ENCODE data around the gene DISC1. TPM values are rescaled to one million over a fixed set of nuclear protein-coding genes. Genes with fewer than 3 reads are reported as not detected.

The DISC1 gene
- total and polyA plus RNA-seq, 2 donors (not counting 1 experiment from before 2014, with no cell fraction given): 2.7 to 4.3 TPM

- Histone ChIP-seq H3K36me3 (replicated peaks in 1 of 2; ENCODE audit: control extremely low read depth in 1 of 2, control insufficient read depth in 1 of 2, extremely low read depth in 1 of 2, insufficient read depth in 2 of 2, low read length in 1 of 2) (no peaks in the 10 kb centered on the region), H3K27ac (ENCODE audit: low read length in 2 of 2) (no peak overlapping the region), H3K4me1 (ENCODE audit: control insufficient read depth in 2 of 2, insufficient read depth in 2 of 2, low read length in 2 of 2) (no peaks in the 10 kb centered on the region), H3K4me2 (replicated peaks; ENCODE audit: low read depth, low read length, poor library complexity, severe bottlenecking) (no peak overlapping the region), H3K9ac (ENCODE audit: low read length) (no peak overlapping the region), H3K9me3 (ENCODE audit: control extremely low read depth in 1 of 3, control insufficient read depth in 2 of 3, insufficient read depth in 1 of 3, low read length in 2 of 3) (no peaks in the 10 kb centered on the region), H3K79me2 (ENCODE audit: control insufficient read depth, insufficient read depth, low read length) (no peaks in the 10 kb centered on the region), H4K20me1 (ENCODE audit: control insufficient read depth, insufficient read depth, low read length, poor library complexity, severe bottlenecking) (no peaks in the 10 kb centered on the region), H3K4me3 (ENCODE audit: control extremely low read depth in 1 of 5, extremely low read depth in 1 of 5, insufficient read depth in 1 of 5, low read depth in 2 of 5, low read length in 4 of 5) (no peak overlapping the region), H3K27me3 (replicated peaks in 1 of 4; ENCODE audit: control extremely low read depth in 1 of 4, control insufficient read depth in 3 of 4, insufficient read depth in 4 of 4, low read length in 3 of 4) (no peaks in the 10 kb centered on the region), H2AFZ (ENCODE audit: insufficient read depth, low read depth, low read length, poor library complexity, severe bottlenecking) (no peak overlapping the region)
- Mint-ChIP-seq H3K27me3 (no peaks in the 10 kb centered on the region), H3K9me3 (ENCODE audit: insufficient read depth) (no peaks in the 10 kb centered on the region), H3K27ac (no peak overlapping the region), H3K4me1 (no peaks in the 10 kb centered on the region), H3K4me3 (no peak overlapping the region)
- WGBS (ENCODE audit: insufficient coverage): 80% methylated on average over 1 of the region's 2 CpGs
- no peak for ATAC-seq (ENCODE audit: low read depth)
- DNase-seq: no peak
- ChIA-PET POLR2A (no interaction called here), CTCF (no interaction called here)
- TF ChIP-seq CTCF (IDR thresholded peaks at IDR 0.05) (no peak), EZH2 (IDR thresholded peaks at IDR 0.05; ENCODE audit: borderline replicate concordance, insufficient read depth, low read depth, low read length, poor library complexity, severe bottlenecking) (no peak)
- intact Hi-C loops (cut with micrococcal nuclease): no loop called here
Measured at GRCh38 chr1:231827337-231828105, 200.9 kb downstream of the DISC1 start.

- ATAC-seq (ENCODE audit: low read depth): no peak
- no peaks in the 10 kb centered on the region for H3K36me3 ChIP-seq (replicated peaks in 1 of 2; ENCODE audit: control extremely low read depth in 1 of 2, control insufficient read depth in 1 of 2, extremely low read depth in 1 of 2, insufficient read depth in 2 of 2, low read length in 1 of 2)
- Mint-ChIP-seq H3K4me3 (no peak overlapping the region), H3K27me3 (no peaks in the 10 kb centered on the region), H3K4me1 (no peaks in the 10 kb centered on the region), H3K27ac (no peak overlapping the region), H3K9me3 (ENCODE audit: insufficient read depth) (no peaks in the 10 kb centered on the region)
- ChIA-PET POLR2A (no interaction called here), CTCF (no interaction called here)
- no peak for TF ChIP-seq EZH2 (IDR thresholded peaks at IDR 0.05; ENCODE audit: borderline replicate concordance, insufficient read depth, low read depth, low read length, poor library complexity, severe bottlenecking)
- no peak for TF ChIP-seq CTCF (IDR thresholded peaks at IDR 0.05)
- H3K9ac ChIP-seq (ENCODE audit: low read length): no peak overlapping the region
- no peaks in the 10 kb centered on the region for H3K4me1 ChIP-seq (ENCODE audit: control insufficient read depth in 2 of 2, insufficient read depth in 2 of 2, low read length in 2 of 2)
- H2AFZ ChIP-seq (ENCODE audit: insufficient read depth, low read depth, low read length, poor library complexity, severe bottlenecking): no peak overlapping the region
- DNase-seq: no peak
- no peak overlapping the region for H3K4me3 ChIP-seq (ENCODE audit: control extremely low read depth in 1 of 5, extremely low read depth in 1 of 5, insufficient read depth in 1 of 5, low read depth in 2 of 5, low read length in 4 of 5)
- no peak overlapping the region for H3K27ac ChIP-seq (ENCODE audit: low read length in 2 of 2)
- WGBS (ENCODE audit: insufficient coverage): no CpG with 5 or more reads among the region's 5 CpGs
- H3K27me3 ChIP-seq (replicated peaks in 1 of 4; ENCODE audit: control extremely low read depth in 1 of 4, control insufficient read depth in 3 of 4, insufficient read depth in 4 of 4, low read length in 3 of 4): no peaks in the 10 kb centered on the region
- no peak overlapping the region for H3K4me2 ChIP-seq (replicated peaks; ENCODE audit: low read depth, low read length, poor library complexity, severe bottlenecking)
- H3K9me3 ChIP-seq (ENCODE audit: control extremely low read depth in 1 of 3, control insufficient read depth in 2 of 3, insufficient read depth in 1 of 3, low read length in 2 of 3): no peaks in the 10 kb centered on the region
- no peaks in the 10 kb centered on the region for H4K20me1 ChIP-seq (ENCODE audit: control insufficient read depth, insufficient read depth, low read length, poor library complexity, severe bottlenecking)
- no peaks in the 10 kb centered on the region for H3K79me2 ChIP-seq (ENCODE audit: control insufficient read depth, insufficient read depth, low read length)
- intact Hi-C loops (cut with micrococcal nuclease): no loop called here
Measured at GRCh38 chr1:231828182-231828920, 201.8 kb downstream of the DISC1 start.
